A549 (cell line): Measurements from ENCODE around the gene HACE1. TPM values are rescaled to one million over a fixed set of nuclear protein-coding genes. Genes with fewer than 3 reads are reported as not detected.
"Not testable (repeated sequence)": the region's sequence is repeated elsewhere in the genome, so short reads cannot be mapped to it uniquely, and the experiment has no call there.

Experiments
- ATAC-seq, 2 experiments: fragments of 200-7000 bp in 1 of 2; fragments of >200 bp in 1 of 2; cut with Nextera tagmentation in 1 of 2; cut with Tn5 transposase in 1 of 2; 3 replicates each; pipeline versions ENCODE4 v1.8.0 to v1.9.1; 2018 to 2020; ENCODE audit warnings: mild to moderate bottlenecking in 1 of 2, moderate library complexity in 1 of 2
- CTCF ChIA-PET: fragments of 300-600 bp; sonication (Branson Sonifier 250); formaldehyde crosslinking; extraction: SDS; loops from one replicate; lab custom pipeline; 2021; ENCODE audit warnings: antibody characterized with exemption, inconsistent platforms; lab: Yijun Ruan, JAX
- POLR2A ChIA-PET: fragments of 350-600 bp; formaldehyde crosslinking; extraction: SDS; loops from one replicate; lab custom pipeline; 2021; ENCODE audit warnings: antibody characterized with exemption, inconsistent platforms; lab: Yijun Ruan, JAX
- DNase-seq, 2 experiments: peaks; one replicate each; pipeline versions ENCODE4 v3.0.0 to v3.0.0-alpha.2; 2011 to 2016; ENCODE audit warnings: low read depth in 1 of 2, low spot score in 1 of 2
- FAIRE-seq: peaks from 2 replicates; lab custom pipeline; 2011; peaks lifted over from hg19 to GRCh38; lab: Jason Lieb, UNC
- H3K27ac ChIP-seq, 2 experiments: fragments of >200 bp; sonication (Bioruptor Twin); formaldehyde crosslinking; 3 replicates each; pipeline ENCODE4 v1.5.1; 2016 to 2017
- H3K4me1 ChIP-seq: fragments of >200 bp; sonication (Bioruptor Twin); formaldehyde crosslinking; 3 replicates; pipeline ENCODE4 v1.6.1; 2016
- H3K4me2 ChIP-seq: fragments of >200 bp; sonication (Bioruptor Twin); formaldehyde crosslinking; 3 replicates; pipeline ENCODE4 v1.6.1; 2016
- H3K4me3 ChIP-seq: fragments of >200 bp; sonication (Bioruptor Twin); formaldehyde crosslinking; 3 replicates; pipeline ENCODE4 v1.5.1; 2016
- H3K9me3 ChIP-seq: fragments of >200 bp; sonication (Bioruptor Twin); formaldehyde crosslinking; 3 replicates; pipeline ENCODE4 v1.6.1; 2016
- ATOH8 ChIP-seq: fragments of 250-450 bp; sonication (Bioruptor Pico); IDR thresholded peaks from 2 replicates; pipeline ENCODE4 v1.5.0; 2020; ENCODE audit warnings: low read depth, mild to moderate bottlenecking, moderate library complexity
- BCL3 ChIP-seq: fragments of >200 bp; sonication (Bioruptor Twin); formaldehyde crosslinking; IDR thresholded peaks from 3 replicates; pipeline ENCODE4 v1.6.1; 2016
- CBX2 ChIP-seq: fragments of 200-600 bp; sonication (generic); IDR thresholded peaks from 2 replicates; pipeline ENCODE4 v1.6.1; 2016; ENCODE audit warnings: low read depth, mild to moderate bottlenecking, borderline replicate concordance
- CTCF ChIP-seq: fragments of >200 bp; sonication (Bioruptor Twin); formaldehyde crosslinking; IDR thresholded peaks from 3 replicates; pipeline ENCODE4 v1.5.1; 2016
- E2F6 ChIP-seq: IDR thresholded peaks from 2 replicates; pipeline ENCODE4 v1.6.1; 2012; ENCODE audit warnings: low read depth, borderline replicate concordance
- EHF ChIP-seq: fragments of 250-450 bp; sonication (Bioruptor Pico); IDR thresholded peaks from 2 replicates; pipeline ENCODE4 v1.5.0; 2020; ENCODE audit warnings: mild to moderate bottlenecking
- EP300 ChIP-seq, 2 experiments: fragments of >200 bp; sonication (Bioruptor Twin); formaldehyde crosslinking; IDR thresholded peaks; 2 replicates in 1 of 2; 3 replicates in 1 of 2; pipeline ENCODE4 v1.6.1; 2016 to 2017
- FOXS1 ChIP-seq: fragments of 250-450 bp; sonication (Bioruptor Pico); IDR thresholded peaks from 2 replicates; pipeline ENCODE4 v1.5.0; 2020; ENCODE audit warnings: mild to moderate bottlenecking, moderate library complexity
- HOXB13 ChIP-seq: fragments of 250-450 bp; sonication (Bioruptor Pico); IDR thresholded peaks from 2 replicates; pipeline ENCODE4 v1.5.0; 2020; ENCODE audit warnings: low read depth, mild to moderate bottlenecking, moderate library complexity
- MAFK ChIP-seq: fragments of 450-650 bp; IDR thresholded peaks from 2 replicates; pipeline ENCODE4 v1.6.1; 2014; ENCODE audit not compliant: partially characterized antibody
- PHF8 ChIP-seq: fragments of 200-600 bp; sonication (generic); IDR thresholded peaks from 2 replicates; pipeline ENCODE4 v1.6.1; 2016; ENCODE audit warnings: low read depth, mild to moderate bottlenecking, antibody characterized with exemption, moderate library complexity, borderline replicate concordance
- RAD21 ChIP-seq, 2 experiments: fragments of >200 bp in 1 of 2; sonication (Bioruptor Twin) in 1 of 2; formaldehyde crosslinking in 1 of 2; IDR thresholded peaks in 1 of 2; conservative IDR thresholded peaks in 1 of 2; 2 replicates in 1 of 2; 3 replicates in 1 of 2; pipeline ENCODE4 v1.6.1; 2012 to 2018; ENCODE audit warnings: inconsistent platforms in 1 of 2
- RARB ChIP-seq: fragments of 250-450 bp; sonication (Bioruptor Pico); IDR thresholded peaks from 2 replicates; pipeline ENCODE4 v1.8.0; 2021; ENCODE audit warnings: mild to moderate bottlenecking, moderate library complexity
- TFCP2L1 ChIP-seq: fragments of 250-450 bp; sonication (Bioruptor Pico); IDR thresholded peaks from 2 replicates; pipeline ENCODE4 v1.5.0; 2021; ENCODE audit warnings: mild to moderate bottlenecking
- TP53 ChIP-seq: fragments of 250-450 bp; sonication (Bioruptor Pico); IDR thresholded peaks from 2 replicates; pipeline ENCODE4 v1.5.0; 2021; ENCODE audit warnings: mild to moderate bottlenecking, moderate library complexity
- ZFP36 ChIP-seq: fragments of 450-650 bp; IDR thresholded peaks from 2 replicates; pipeline ENCODE4 v1.6.1; 2014; ENCODE audit warnings: borderline replicate concordance; ENCODE audit not compliant: partially characterized antibody
- ZSCAN20 ChIP-seq: fragments of 250-450 bp; sonication (Bioruptor Pico); IDR thresholded peaks from 2 replicates; pipeline ENCODE4 v1.8.0; 2022; ENCODE audit warnings: mild to moderate bottlenecking, moderate library complexity
- WGBS: methylation state at CpG from one replicate; pipeline ENCODE4 v1.1.6; 2017; ENCODE audit errors: missing lambda C conversion rate; 5-methylcytosine and 5-hydroxymethylcytosine counted together
- polyA plus RNA-seq, 4 experiments: library from polyadenylated mRNA; depleted of rRNA in 3 of 4; stranded (reverse); fragments of >200 nt; fragmentation: RNase III in 1 of 4; extraction: RNeasy Plus Mini Kit Qiagen cat#74134 plus additional on column Dnase treatment in 1 of 4; gene quantifications; 2 replicates in 3 of 4; 3 replicates in 1 of 4; pipeline ENCODE4 v1.2.3, GENCODE V29; 2011 to 2017
- TF ChIP-seq, protein P1 (sequence below): fragments of 150-350 bp; IDR thresholded peaks from 2 replicates; pipeline ENCODE4 v1.6.1; 2014; ENCODE audit warnings: low read depth, mild to moderate bottlenecking, low read length
- TF ChIP-seq, protein P2 (sequence below): fragments of 450-650 bp; IDR thresholded peaks from 2 replicates; pipeline ENCODE4 v1.6.1; 2014; ENCODE audit warnings: antibody characterized with exemption
- TF ChIP-seq, protein P3 (sequence below): IDR thresholded peaks from 2 replicates; pipeline ENCODE4 v1.6.1; 2012

The HACE1 gene
- polyA plus RNA-seq, 2 of the 4 experiments (the other 2 are of a cell fraction), result 3.4 to 9.7 TPM

- H3K9me3 ChIP-seq, ATAC-seq, H3K4me1 ChIP-seq, H3K4me3 ChIP-seq, FAIRE-seq, DNase-seq, H3K4me2 ChIP-seq, H3K27ac ChIP-seq, CTCF ChIA-PET, POLR2A ChIA-PET: not testable (repeated sequence)
- 88% methylated on average over 3 of the region's 3 CpGs for WGBS
Measured at GRCh38 chr6:104739124-104739523, 120.6 kb downstream of the HACE1 start.

DNA sequence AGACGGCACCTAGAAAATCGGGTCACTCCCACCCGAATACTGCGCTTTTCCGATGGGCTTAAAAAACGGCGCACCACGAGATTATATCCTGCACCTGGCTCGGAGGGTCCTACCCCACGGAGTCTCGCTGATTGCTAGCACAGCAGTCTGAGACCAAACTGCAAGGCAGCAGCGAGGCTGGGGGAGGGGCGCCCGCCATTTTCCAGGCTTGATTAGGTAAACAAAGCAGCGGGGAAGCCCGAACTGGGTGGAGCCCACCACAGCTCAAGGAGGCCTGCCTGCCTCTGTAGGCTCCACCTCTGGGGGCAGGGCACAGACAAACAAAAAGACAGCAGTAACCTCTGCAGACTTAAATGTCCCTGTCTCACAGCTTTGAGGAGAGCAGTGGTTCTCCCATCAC is 122.2 kb downstream of the HACE1 start:
- 65% methylated on average over 4 of the region's 16 CpGs for WGBS
- POLR2A ChIA-PET, ATAC-seq, H3K4me2 ChIP-seq, H3K9me3 ChIP-seq, H3K4me3 ChIP-seq, H3K4me1 ChIP-seq, FAIRE-seq, CTCF ChIA-PET, H3K27ac ChIP-seq, DNase-seq: not testable (repeated sequence)

GRCh38 chr6:104736545-104736944 is 123.2 kb downstream of the HACE1 start:
- no peak for TF ChIP-seq ATOH8 (CRISPR knock-in tag)
- TF ChIP-seq BCL3, result no peak
- TF ChIP-seq, protein P1, sequence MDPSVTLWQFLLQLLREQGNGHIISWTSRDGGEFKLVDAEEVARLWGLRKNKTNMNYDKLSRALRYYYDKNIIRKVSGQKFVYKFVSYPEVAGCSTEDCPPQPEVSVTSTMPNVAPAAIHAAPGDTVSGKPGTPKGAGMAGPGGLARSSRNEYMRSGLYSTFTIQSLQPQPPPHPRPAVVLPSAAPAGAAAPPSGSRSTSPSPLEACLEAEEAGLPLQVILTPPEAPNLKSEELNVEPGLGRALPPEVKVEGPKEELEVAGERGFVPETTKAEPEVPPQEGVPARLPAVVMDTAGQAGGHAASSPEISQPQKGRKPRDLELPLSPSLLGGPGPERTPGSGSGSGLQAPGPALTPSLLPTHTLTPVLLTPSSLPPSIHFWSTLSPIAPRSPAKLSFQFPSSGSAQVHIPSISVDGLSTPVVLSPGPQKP, result no peak
- no peak for TF ChIP-seq FOXS1 (CRISPR knock-in tag)
- TF ChIP-seq, protein P2, sequence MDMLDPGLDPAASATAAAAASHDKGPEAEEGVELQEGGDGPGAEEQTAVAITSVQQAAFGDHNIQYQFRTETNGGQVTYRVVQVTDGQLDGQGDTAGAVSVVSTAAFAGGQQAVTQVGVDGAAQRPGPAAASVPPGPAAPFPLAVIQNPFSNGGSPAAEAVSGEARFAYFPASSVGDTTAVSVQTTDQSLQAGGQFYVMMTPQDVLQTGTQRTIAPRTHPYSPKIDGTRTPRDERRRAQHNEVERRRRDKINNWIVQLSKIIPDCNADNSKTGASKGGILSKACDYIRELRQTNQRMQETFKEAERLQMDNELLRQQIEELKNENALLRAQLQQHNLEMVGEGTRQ, result no peak
- TF ChIP-seq, protein P3, sequence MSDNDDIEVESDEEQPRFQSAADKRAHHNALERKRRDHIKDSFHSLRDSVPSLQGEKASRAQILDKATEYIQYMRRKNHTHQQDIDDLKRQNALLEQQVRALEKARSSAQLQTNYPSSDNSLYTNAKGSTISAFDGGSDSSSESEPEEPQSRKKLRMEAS, result no peak
- TF ChIP-seq CBX2, result no peak
- no peak for TF ChIP-seq CTCF
- no peak for TF ChIP-seq TP53 (CRISPR knock-in tag)
- no peak for TF ChIP-seq RAD21 (conservative IDR thresholded peaks at IDR 0.05 in 1 of 2, IDR thresholded peaks at IDR 0.05 in 1 of 2)
- TF ChIP-seq EP300 (IDR thresholded peaks at IDR 0.05), result no peak
- TF ChIP-seq PHF8, result no peak
- no peak for TF ChIP-seq ZFP36
- TF ChIP-seq EHF (CRISPR knock-in tag), result no peak
- no peak for TF ChIP-seq MAFK
- no peak for TF ChIP-seq TFCP2L1 (CRISPR knock-in tag)
- no peak for TF ChIP-seq E2F6
- TF ChIP-seq HOXB13 (CRISPR knock-in tag), result no peak
- no peak for TF ChIP-seq ZSCAN20
- no peak for TF ChIP-seq RARB (CRISPR knock-in tag)
- POLR2A ChIA-PET, result no interaction called here
- CTCF ChIA-PET, result no interaction called here
- Histone ChIP-seq H3K27ac (no peak overlapping the region), H3K9me3 (no peaks in the 10 kb centered on the region), H3K4me1 (no peaks in the 10 kb centered on the region), H3K4me2 (no peak overlapping the region), H3K4me3 (no peak overlapping the region)
- 68% methylated on average over 1 of the region's 1 CpG for WGBS
- FAIRE-seq (no peak), DNase-seq (no peak), ATAC-seq (no peak)
